OCI-LY7 (cell line): ENCODE results near the gene HASPIN. TPM values are rescaled to one million over a fixed set of nuclear protein-coding genes. Genes with fewer than 3 reads are reported as not detected.
"Not testable (repeated sequence)": the region's sequence is repeated elsewhere in the genome, so short reads cannot be mapped to it uniquely, and the experiment has no call there.

ENCODE experiments used
- BruUV-seq: library from RNA; stranded (reverse); fragments of 400-500 nt; replicated peaks from 2 replicates; lab custom pipeline; 2021; lab: Mats Ljungman, UMichigan
- CTCF ChIA-PET: fragments of 300-600 bp; sonication (Branson Sonifier 250); formaldehyde crosslinking; loops from one replicate; lab custom pipeline; 2022; ENCODE audit warnings: antibody characterized with exemption; ENCODE audit not compliant: unreplicated experiment; lab: Charles Lee
- POLR2A ChIA-PET: fragments of 300-600 bp; sonication (Branson Sonifier 250); formaldehyde crosslinking; loops from one replicate; lab custom pipeline; 2022; ENCODE audit warnings: antibody characterized with exemption; lab: Charles Lee
- DNase-seq: peaks from one replicate; pipeline ENCODE4 v3.0.0-alpha.2; 2015; ENCODE audit warnings: low spot score
- H2AFZ ChIP-seq: fragments of 200-600 bp; sonication (generic), shearing (Covaris generic); 2 replicates; pipeline ENCODE4 v1.6.1; 2014; ENCODE audit warnings: mild to moderate bottlenecking, antibody characterized with exemption, low read length, moderate library complexity
- H3K27ac ChIP-seq: fragments of 200-600 bp; sonication (generic); 2 replicates; pipeline ENCODE4 v1.5.1; 2014; ENCODE audit warnings: mixed run types, low read depth, mild to moderate bottlenecking, moderate library complexity, low read length, inconsistent platforms; ENCODE audit not compliant: poor library complexity, severe bottlenecking
- H3K36me3 ChIP-seq: fragments of 200-600 bp; sonication (generic); 2 replicates; pipeline ENCODE4 v1.6.1; 2014; ENCODE audit warnings: mild to moderate bottlenecking, antibody characterized with exemption, low read length, moderate library complexity, mixed read lengths; ENCODE audit not compliant: insufficient read depth
- H3K4me1 ChIP-seq: fragments of 200-600 bp; sonication (generic); 2 replicates; pipeline ENCODE4 v1.5.1; 2014; ENCODE audit warnings: mild to moderate bottlenecking, low read length; ENCODE audit not compliant: insufficient read depth, poor library complexity, severe bottlenecking
- H3K4me2 ChIP-seq: fragments of 200-600 bp; sonication (generic); 2 replicates; pipeline ENCODE4 v1.6.1; 2014; ENCODE audit warnings: mild to moderate bottlenecking, low read length
- H3K4me3 ChIP-seq: fragments of 200-600 bp; sonication (generic); 2 replicates; pipeline ENCODE4 v1.5.1; 2014; ENCODE audit warnings: mild to moderate bottlenecking, low read depth, low read length; ENCODE audit not compliant: poor library complexity, severe bottlenecking
- H3K79me2 ChIP-seq: fragments of 200-600 bp; sonication (generic); 2 replicates; pipeline ENCODE4 v1.6.1; 2016; ENCODE audit warnings: low read depth, mild to moderate bottlenecking, low read length, moderate library complexity, mixed read lengths; ENCODE audit not compliant: insufficient read depth
- H3K9me2 ChIP-seq: fragments of 200-600 bp; sonication (generic); 2 replicates; pipeline ENCODE4 v1.6.1; 2016; ENCODE audit warnings: mild to moderate bottlenecking, low read length, mixed read lengths; ENCODE audit not compliant: insufficient read depth
- H3K9me3 ChIP-seq: fragments of 200-600 bp; sonication (generic); 2 replicates; pipeline ENCODE4 v1.6.1; 2014; ENCODE audit warnings: mild to moderate bottlenecking, mixed run types, low read length, mixed read lengths
- H4K20me1 ChIP-seq: fragments of 200-600 bp; sonication (generic); 2 replicates; pipeline ENCODE4 v1.6.1; 2014; ENCODE audit warnings: mild to moderate bottlenecking, antibody characterized with exemption, low read length, moderate library complexity, mixed read lengths; ENCODE audit not compliant: insufficient read depth
- CTCF ChIP-seq: fragments of 200-600 bp; sonication (generic); conservative IDR thresholded peaks from 2 replicates; pipeline ENCODE4 v1.5.1; 2014; ENCODE audit warnings: mild to moderate bottlenecking, antibody characterized with exemption, low read length, moderate library complexity, mixed read lengths
- EZH2phosphoT487 ChIP-seq: fragments of 200-600 bp; sonication (generic); IDR thresholded peaks from 2 replicates; pipeline ENCODE4 v1.6.1; 2018; ENCODE audit warnings: low read depth, borderline replicate concordance, mild to moderate bottlenecking, mixed run types, antibody characterized with exemption, low read length, moderate library complexity, mixed read lengths
- intact Hi-C: fragments of 100-400 bp; cut with micrococcal nuclease; formaldehyde crosslinking; loops from one replicate; pipeline ENCODE4 v1.10.0; 2022; ENCODE audit not compliant: unreplicated experiment
- total RNA-seq, 2 experiments: library from RNA; depleted of rRNA in 1 of 2; stranded (reverse); fragments of >200 nt in 1 of 2; shearing (Covaris generic) in 1 of 2; gene quantifications; 2 replicates each; pipeline ENCODE4 v1.2.3, GENCODE V29; 2014 to 2022

Gene HASPIN
- total RNA-seq, 2 experiments from 2014 or later, result 66.2 to 88.6 TPM

DNA sequence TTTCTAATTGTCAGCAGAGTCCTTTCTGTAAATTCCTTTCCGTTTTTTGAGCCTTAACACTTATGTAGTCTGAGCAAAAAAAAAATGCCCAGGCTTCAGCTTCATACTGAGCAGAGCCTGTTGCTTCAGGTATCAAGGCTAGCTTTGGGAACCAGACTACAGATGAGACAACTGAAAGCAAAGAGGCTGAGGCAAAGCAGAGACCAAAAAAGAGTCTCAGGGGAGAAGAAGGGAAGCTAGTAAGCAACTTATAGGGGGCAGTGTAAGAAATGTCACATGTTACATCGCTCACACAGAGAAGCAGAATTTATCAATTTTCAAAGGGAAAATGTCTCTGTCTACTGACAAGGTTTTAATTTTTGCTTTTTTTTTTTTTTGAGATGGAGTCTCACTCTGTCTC is 3.3 kb downstream of the HASPIN start:
- TF ChIP-seq EZH2phosphoT487 (no peak), CTCF (0 out of 2 replicates have a peak, but pooled peaks have one; percentile 35)
- peaks cover 73% of the 10 kb centered on the region for H3K79me2 ChIP-seq
- intact Hi-C loops, result no loop called here
- H2AFZ ChIP-seq, result no peak overlapping the region
- DNase-seq, result peak; percentile 81
- H3K36me3 ChIP-seq, result peaks cover 67% of the 10 kb centered on the region
- H3K4me1 ChIP-seq, result peaks cover 45% of the 10 kb centered on the region
- ChIA-PET CTCF (no interaction called here), POLR2A (interaction anchor here (1.0 to 1.5 kb wide), 5 partner anchors 8 to 32 kb away, joined by 3 to 4 read pairs (median 3); no protein-coding TSS in a partner anchor)
- H3K9me3 ChIP-seq, result no peaks in the 10 kb centered on the region
- peak overlapping the region; percentile 97 for H3K4me3 ChIP-seq
- H3K27ac ChIP-seq, result peak overlapping the region; percentile 70
- H3K4me2 ChIP-seq, result peak overlapping the region; percentile 88
- no TSS peak for BruUV-seq
- H4K20me1 ChIP-seq, result peaks cover 32% of the 10 kb centered on the region
- H3K9me2 ChIP-seq, result no peaks in the 10 kb centered on the region

DNA sequence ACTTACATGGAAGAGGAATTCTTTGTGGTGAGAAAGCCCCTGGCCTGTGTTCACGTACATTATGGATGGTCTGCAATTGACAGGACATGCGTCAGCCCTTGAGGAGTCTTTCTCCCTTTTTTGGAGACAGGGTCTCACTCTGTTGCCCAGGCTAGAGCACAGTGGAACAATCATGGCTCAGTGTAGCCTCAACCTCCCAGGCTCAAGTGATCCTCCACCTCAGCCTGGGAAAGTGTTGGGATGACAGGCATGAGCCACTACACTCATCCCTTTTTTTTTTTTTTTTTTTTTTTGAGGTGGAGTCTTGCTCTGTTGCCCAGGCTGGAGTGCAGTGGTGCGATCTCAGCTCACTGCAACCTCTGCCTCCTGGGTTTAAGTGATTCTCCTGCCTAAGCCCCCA is 4.4 kb downstream of the HASPIN start:
- peaks cover 49% of the 10 kb centered on the region for H3K4me1 ChIP-seq
- peak overlapping the region; percentile 28 for H3K4me3 ChIP-seq
- BruUV-seq, DNase-seq, H3K9me3 ChIP-seq, H3K9me2 ChIP-seq, intact Hi-C loops, H2AFZ ChIP-seq, CTCF ChIA-PET: not testable (repeated sequence)
- peak overlapping the region; percentile 55 for H3K4me2 ChIP-seq
- POLR2A ChIA-PET, result interaction anchor here (0.6 to 1.5 kb wide), 5 partner anchors 13 to 82 kb away, joined by 3 to 5 read pairs (median 4); no protein-coding TSS in a partner anchor
- H3K36me3 ChIP-seq, result peaks cover 67% of the 10 kb centered on the region
- peak overlapping the region; percentile 70 for H3K27ac ChIP-seq
- peaks cover 32% of the 10 kb centered on the region for H4K20me1 ChIP-seq
- H3K79me2 ChIP-seq, result peaks cover 63% of the 10 kb centered on the region

- Histone ChIP-seq H3K9me2 (no peaks in the 10 kb centered on the region), H3K79me2 (peaks cover 47% of the 10 kb centered on the region), H3K4me3 (no peak overlapping the region), H3K36me3 (peaks cover 60% of the 10 kb centered on the region), H4K20me1 (peaks cover 26% of the 10 kb centered on the region), H3K27ac (no peak overlapping the region), H3K9me3 (no peaks in the 10 kb centered on the region), H3K4me2 (no peak overlapping the region), H2AFZ (no peak overlapping the region), H3K4me1 (peaks cover 49% of the 10 kb centered on the region)
- ChIA-PET CTCF (no interaction called here), POLR2A (interaction anchor here (1.4 kb wide), 1 partner anchor 19 kb away, joined by 6 read pairs; no protein-coding TSS in a partner anchor)
- intact Hi-C loops, result no loop called here
- BruUV-seq, result no TSS peak
- DNase-seq, result no peak
- TF ChIP-seq CTCF (no peak), EZH2phosphoT487 (no peak)
Measured at GRCh38 chr17:3729881-3730280, 6.2 kb downstream of the HASPIN start.
